Pulmonary artery endothelial cell (primary cell): ENCODE measurements around the gene CHCHD6. TPM values are rescaled to one million over a fixed set of nuclear protein-coding genes. Genes with fewer than 3 reads are reported as not detected.
A peak's percentile ranks its signal among the peaks of the same experiment; 100 is the strongest.

Source experiments
- DNase-seq: peaks from one replicate; pipeline ENCODE4 v3.0.0-alpha.2; 2011; ENCODE audit warnings: low read depth, low spot score
- total RNA-seq: library from RNA; depleted of rRNA; stranded (reverse); fragments of >200 nt; gene quantifications from 2 replicates; pipeline ENCODE4 v1.2.3, GENCODE V29; 2014

Gene CHCHD6
- total RNA-seq, 1 donor from 2014 or later = 13.5 TPM

- DNase-seq = no peak
Measured at GRCh38 chr3:126668450-126669401, 35.3 kb upstream of the CHCHD6 start.

DNA sequence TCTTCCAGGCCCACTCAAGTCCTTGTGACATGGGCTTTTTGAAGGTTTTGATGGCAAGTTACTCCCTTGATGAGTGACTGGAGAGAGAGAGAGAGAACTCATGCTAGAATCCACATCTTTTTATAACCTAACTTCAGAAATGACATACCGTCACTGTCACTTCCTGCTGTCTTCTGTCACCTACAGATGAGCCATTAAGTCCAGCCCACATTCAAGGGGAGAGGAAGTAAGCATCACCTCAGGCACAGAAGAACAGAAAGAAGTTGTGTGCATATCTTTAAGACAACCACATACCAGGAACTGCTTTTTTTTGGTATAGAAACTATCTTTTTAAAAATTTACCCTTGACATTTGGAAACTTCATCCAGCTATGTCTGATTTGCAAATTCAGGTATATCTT is 32.5 kb upstream of the CHCHD6 start:
- DNase-seq = no peak

GRCh38 chr3:126672340-126672739 is 31.7 kb upstream of the CHCHD6 start:
- no peak for DNase-seq

- DNase-seq = no peak
Measured at GRCh38 chr3:126672741-126673140, 31.3 kb upstream of the CHCHD6 start.

- no peak for DNase-seq
Measured at GRCh38 chr3:126676919-126677705, 26.9 kb upstream of the CHCHD6 start.

- no peak for DNase-seq
Measured at GRCh38 chr3:126677862-126678503, 26.1 kb upstream of the CHCHD6 start.

DNA sequence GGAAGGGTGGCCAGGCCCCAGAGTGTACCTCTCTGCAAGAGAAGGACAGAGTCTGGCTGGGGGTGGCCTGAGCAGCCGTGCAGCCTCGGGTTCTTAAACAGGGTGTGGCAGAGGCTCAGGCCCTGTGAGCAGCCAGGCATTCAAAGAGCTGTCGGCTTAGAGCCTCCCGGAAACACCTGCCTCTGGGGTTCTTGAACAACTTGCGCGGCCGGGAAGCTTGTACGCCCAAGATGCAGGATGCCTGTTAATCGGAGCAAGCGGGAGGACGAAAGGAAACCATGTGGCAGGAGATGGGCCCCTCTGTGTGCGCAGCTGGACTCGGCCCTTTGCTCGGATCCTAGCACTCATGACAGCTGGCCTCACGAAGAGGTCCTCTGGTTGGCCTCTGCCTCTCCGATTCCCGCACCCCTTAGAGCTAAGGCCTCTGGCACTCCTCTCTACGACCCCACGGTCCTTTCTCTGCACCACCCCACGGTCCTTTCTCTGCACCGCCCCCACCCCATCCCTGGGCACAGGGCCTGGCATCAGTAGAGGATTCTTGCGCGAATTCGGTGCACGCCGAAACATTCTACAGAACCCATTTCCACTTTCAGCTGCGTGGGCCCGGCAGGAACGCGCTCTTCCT is 25.2 kb upstream of the CHCHD6 start:
- DNase-seq = no peak

- DNase-seq = peak; percentile 20
Measured at GRCh38 chr3:126679318-126679751, 24.7 kb upstream of the CHCHD6 start.

DNA sequence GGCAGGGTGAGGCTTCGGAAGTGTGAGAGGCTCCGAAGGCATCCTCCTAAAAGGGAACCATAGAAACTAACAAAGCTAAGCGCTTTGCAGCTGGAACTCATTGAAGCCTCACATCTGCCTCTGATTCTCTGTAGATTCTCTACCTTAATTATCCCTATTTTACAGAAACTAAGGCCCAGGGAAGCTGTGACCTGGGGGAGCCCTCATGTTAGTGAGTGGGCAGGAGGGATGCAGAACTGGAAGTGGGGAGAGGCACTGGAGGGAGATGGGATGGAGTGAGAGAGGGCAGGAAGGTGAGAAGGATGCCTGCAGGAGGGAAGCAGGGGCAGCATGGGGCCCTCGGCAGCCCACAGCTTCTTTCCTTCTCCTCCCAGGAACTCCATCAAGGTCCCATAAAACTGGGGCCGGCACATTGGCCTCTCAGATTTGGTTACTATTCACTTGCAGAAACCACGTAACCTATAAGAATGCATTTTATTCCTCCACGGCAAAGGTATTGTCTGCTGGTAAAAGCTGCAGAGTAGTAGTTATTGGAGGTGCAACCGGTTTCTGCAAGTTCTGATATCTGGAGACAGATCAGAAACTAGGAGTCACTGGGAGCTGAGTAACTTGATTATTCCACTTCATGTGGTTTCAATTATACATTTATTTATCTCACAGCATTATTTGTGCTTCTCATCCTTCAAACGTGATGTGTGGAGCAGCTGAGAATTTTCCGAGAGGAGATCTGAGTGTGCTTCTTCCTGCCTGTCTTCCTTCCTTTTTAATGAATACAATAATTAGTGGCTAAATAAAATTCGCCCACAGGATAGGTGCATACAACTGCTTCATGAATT is 24.0 kb upstream of the CHCHD6 start:
- no peak for DNase-seq

- no peak for DNase-seq
Measured at GRCh38 chr3:126680667-126681055, 23.4 kb upstream of the CHCHD6 start.

GRCh38 chr3:126682009-126682408 is 22.0 kb upstream of the CHCHD6 start:
- DNase-seq = no peak

- DNase-seq = no peak
Measured at GRCh38 chr3:126683069-126683468, 21.0 kb upstream of the CHCHD6 start.

GRCh38 chr3:126684218-126684751 is 19.8 kb upstream of the CHCHD6 start:
- DNase-seq = no peak

- no peak for DNase-seq
Measured at GRCh38 chr3:126685021-126685420, 19.0 kb upstream of the CHCHD6 start.

DNA sequence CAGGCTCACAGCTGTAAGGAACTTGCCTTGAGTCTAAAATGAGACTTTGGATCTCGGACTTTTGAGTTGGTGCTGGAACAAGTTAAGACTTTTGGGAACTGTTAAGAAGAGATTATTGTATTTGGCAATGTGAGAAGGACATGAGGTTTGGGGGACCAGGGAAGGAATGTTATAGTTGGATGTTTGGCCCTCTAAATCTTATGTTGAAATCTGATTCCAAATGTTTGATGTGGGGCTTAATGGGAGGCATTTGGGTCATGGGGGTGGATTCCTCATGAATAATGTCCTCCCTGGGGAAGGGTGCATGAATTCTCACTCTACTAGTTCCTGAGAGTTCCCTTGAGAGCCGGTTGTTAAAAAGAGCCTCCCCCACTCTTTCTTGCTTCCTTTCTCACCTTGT is 18.5 kb upstream of the CHCHD6 start:
- DNase-seq = no peak

- DNase-seq = no peak
Measured at GRCh38 chr3:126691765-126692164, 12.3 kb upstream of the CHCHD6 start.

- DNase-seq = no peak
Measured at GRCh38 chr3:126692858-126693257, 11.2 kb upstream of the CHCHD6 start.

- DNase-seq = no peak
Measured at GRCh38 chr3:126693921-126694320, 10.1 kb upstream of the CHCHD6 start.

GRCh38 chr3:126696701-126697267 is 7.3 kb upstream of the CHCHD6 start:
- no peak for DNase-seq

DNA sequence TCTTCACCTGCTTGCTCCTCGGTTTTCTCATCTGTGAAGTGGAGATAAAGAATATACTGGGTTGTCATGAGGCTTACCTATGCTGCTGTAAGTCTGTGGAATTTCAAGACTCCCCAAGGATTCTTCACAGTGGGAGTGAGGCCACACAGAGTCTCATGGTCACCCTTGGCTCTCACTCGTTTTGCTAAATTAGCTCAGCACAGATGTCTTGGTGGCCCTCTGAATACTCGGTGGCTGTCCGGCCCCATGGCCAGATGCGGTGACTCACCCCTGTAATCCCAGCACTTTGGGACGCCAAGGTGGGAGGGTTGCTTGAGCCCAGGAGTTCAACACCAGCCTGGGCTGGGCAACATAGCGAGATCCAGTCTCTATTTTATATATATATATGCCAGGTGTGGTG is 5.0 kb upstream of the CHCHD6 start:
- no peak for DNase-seq
